SHP77 treated with DMSO at 0.1 percent for 48 hours (cell line): ENCODE data around the gene VTI1A.

ENCODE experiments used
- DNase-seq: peaks from one replicate; lab custom pipeline; 2025; lab: John Stamatoyannopoulos, UW

Gene VTI1A

DNA sequence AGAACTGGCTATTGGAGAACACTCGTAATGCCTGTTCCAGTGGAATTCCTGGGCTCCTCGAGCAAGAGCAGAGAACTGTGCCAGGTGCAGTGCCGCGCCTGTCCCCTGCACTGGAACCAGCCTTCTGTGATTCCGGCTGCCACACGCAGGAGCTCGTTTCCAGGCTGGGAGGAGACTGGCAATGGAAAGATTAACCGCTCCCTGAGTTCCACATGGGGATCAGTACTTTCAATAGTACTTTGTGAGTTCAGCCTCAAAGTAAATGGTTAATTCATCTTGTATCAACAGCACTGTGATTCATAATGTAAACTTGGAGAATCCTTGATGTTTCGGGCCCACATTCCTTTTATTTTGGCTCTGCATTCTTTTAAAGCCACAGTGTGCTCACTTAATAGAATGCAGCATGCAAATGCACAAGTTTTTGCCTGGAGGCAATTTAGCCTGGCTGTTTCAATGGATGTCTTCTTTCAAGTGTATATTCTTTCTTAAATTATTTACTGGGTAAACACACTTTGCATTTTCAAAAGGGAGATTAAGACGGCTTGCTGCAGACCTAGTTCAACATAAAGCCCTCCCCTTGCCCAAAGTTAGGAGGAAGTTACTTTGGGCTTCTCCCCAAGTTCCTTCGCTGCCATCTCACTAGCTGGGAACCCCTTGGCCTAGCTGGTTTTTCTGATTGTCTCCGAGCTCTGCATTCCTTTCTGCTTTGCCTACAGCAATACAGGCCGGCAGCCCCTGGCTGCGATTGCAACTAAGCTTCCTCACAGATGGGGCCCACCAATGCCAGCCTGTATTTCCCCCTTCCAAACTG lies 364.9 kb downstream of the VTI1A start:
- DNase-seq: no peak

DNA sequence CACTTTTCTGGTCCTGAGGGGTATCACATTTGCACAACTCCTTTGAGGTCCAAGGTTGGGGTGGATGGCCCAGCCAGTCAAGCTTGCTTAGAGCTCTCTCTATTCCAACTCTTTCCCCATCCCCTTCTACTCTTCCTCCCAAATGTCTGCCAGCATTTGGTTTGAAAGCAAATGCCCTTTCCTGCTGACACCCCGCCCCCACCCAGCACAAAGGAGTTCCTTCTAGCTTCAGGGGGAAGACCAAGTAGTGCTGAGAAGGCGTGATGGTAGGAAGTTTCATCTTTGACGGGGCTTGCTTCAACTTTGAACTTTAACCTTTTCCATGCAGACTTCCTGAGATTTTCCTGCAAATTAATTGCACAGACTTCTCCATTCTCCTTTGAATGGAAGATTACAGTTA lies 365.6 kb downstream of the VTI1A start:
- DNase-seq: no peak

DNA sequence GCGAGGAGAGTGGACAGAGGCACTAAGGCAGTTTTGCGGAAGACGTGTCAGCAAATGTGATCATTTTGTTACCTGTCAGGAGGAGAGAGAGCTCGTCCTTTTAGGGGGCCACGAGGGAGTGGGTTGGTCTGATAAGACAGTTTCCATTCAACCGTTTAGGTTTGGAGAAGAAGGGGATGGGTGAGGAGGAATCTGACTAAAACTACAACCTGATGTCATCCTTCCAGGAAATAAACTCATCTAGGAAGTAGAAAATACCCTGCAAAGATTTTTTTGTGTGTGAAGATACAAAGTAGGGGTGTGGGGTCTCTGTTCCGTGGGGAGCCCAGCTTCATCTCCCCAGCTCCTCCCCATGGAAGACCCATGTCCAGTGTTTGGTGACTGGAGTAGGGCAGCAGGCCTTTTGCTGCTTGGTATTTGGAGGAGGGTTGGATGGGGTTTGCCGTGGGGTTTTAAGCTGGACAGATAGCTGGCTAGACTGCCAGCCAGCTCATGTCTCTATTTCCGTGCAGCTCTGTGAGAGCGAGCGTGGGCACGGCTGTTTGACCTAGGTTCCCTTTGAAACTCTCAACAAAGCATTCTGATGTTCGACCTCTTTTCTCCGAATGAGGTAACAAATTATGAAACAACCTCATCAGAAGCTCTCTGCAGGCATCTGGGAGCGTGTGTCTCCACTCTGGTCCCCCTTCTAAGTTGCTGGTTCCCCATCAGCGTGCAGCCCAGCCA lies 367.0 kb downstream of the VTI1A start:
- DNase-seq: no peak

DNA sequence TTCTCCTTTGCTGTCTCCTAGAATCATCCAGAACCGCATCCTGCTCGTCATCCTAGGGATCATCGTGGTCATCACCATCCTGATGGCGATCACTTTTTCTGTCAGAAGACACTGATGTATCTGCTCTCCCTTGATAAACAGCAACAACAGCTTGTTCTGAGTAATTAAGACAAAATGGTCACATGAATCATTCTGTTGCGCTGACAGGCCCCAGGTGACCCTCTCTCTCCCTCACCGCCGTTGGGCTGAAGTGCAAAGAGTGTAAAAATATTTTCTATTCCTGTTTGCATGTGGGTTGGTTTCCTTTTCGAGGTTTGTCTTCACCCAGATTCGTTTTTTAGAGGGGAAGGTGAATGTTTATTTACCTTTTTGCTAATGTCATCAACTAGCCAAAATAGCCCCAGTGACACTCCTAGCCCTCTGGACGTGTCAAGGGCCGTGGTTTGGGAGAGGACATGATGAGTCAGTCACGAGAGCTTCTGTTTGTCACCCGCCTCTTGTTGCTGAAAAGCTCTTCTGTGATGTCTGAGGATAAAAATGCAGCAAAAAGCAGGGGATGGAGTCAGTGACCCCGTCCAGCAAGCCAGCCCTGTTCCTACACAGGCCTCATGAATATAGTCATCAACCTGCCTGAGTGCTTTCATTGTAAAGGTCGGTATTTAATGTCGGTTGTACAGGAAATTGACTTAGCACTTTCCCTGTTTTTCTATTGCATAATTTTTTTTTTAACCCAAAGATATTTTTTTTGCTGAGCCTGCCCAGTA lies 368.4 kb downstream of the VTI1A start:
- DNase-seq: no peak

DNA sequence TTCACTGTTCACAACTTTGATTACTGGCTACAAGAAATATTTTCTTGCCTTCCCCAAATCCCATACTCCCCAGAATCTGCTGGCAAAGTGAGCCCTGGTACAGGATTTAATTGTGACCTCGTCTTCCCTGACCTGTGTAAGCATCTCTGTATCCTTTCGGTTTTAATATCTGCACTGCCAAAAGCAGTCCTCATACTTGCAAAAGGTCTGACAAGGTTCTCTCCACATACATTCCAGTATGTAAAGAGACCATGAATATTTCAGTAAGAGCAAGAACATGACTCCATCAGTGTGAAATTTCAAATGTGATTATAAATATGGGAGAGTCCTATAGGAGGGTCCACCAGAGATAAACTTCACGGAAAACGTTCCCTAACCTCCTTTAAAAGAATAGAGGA lies 369.0 kb downstream of the VTI1A start:
- no peak for DNase-seq

DNA sequence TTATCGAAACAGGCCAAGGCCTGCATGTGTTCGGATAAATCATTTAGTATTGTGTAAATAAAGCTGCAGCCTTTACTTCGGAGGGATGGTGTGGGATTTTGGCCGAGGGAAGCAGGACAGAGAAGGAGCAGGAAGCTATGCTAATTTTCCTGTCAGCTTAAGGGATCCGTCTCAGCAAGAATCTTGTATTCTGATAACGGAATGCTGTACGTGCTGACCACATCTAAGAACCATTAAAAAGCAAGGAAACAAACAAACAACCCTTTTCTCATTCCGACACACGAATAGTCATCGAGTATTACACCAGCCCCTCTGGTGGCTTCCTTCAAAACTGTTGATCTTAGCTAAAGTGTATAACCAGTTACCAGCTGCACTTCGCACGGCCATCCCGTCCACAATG lies 369.9 kb downstream of the VTI1A start:
- no peak for DNase-seq

DNA sequence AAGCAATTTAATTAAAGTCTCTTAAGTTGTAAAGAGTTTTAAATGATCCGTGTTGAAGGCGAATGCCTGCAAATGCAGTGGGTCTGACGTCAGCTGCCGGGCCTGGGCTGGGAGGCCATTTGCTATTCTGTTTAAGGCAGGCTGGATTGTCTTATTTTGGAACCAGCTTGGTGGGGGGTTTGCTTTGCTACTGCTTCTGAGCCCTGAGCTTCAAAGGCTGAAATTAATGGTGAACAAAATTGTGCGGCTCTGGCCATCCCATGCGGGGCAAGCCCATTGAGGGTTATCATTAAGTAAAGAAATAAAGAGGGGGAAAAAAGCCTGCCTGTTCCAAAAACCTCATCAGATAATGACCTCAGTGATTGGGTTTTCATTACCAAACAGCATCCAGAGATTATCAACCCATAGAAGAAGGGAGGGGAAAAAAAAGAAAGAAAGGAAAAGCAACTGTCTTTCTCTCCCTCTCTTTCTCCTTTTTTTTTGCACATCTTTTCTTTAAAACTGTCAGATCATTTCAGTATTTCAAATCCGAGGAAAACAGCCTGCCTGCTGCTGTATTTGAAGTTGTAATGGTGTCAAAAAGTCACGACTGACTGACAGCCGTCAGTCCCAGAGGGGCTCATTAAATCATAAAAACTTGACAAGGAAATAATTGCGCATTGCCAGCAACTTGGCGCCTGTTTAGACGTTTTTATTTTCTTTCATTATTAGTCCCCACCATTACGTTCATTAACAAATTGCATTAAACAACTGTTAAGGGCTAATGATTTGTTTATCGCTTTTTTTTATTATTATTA lies 371.2 kb downstream of the VTI1A start:
- no peak for DNase-seq

DNA sequence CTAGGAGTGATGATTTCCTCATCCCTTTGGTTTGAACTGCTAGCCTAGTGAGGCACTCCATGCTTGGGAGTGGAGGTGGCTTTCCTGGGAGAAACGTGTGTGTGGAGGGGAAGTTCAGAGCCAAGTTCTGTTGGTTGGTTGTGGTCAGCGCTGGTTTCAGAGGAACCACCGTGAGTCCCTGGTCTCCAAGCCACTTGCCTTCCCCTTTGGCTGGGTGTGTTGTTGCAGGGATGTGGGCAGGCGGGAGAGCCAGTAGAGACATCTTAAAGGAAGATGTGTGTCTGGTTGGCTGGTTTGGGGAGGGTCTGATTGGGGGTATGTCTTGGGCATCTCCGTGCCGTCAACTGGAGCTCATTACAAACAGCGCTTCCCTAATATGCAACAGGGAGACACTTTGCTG lies 372.2 kb downstream of the VTI1A start:
- DNase-seq: no peak

DNA sequence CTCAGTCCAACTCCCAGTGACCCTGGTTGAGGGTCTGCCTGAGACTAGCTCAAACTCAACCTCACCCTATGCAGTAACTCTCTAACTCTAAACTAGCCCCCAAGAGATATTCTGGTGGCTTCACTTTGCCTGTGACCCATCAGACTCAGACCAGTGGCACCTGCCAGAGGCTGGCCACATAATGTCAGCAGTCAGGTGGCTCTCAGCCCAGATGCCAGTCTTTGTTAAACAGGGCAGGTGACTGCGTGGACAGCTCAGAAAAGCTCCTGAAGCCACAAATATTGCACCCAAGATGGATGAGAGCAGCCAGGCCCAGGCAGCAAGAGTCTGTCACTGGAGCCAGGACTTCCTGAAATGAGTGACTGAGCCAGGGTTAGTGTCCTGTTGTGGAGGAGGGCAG lies 373.3 kb downstream of the VTI1A start:
- no peak for DNase-seq

DNA sequence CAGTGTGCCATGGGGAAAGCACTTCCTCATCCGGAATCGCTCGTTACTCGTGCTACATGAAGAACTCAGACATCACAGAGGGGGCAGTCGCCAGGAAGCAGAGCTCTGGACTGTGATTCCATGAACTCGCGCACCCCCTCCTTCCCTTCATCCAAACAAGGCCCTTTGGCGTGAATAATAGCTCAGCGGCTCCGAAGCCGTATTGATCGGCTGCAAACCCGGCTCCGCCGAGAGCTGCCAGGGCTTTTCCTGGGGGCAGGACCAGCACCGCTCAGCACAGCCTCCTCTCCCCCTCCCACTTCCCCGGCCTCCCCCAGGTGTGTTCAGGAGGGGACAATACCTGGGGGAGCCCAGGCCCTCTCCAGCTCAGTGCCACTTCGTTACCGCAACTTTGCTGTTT lies 374.0 kb downstream of the VTI1A start:
- no peak for DNase-seq

DNA sequence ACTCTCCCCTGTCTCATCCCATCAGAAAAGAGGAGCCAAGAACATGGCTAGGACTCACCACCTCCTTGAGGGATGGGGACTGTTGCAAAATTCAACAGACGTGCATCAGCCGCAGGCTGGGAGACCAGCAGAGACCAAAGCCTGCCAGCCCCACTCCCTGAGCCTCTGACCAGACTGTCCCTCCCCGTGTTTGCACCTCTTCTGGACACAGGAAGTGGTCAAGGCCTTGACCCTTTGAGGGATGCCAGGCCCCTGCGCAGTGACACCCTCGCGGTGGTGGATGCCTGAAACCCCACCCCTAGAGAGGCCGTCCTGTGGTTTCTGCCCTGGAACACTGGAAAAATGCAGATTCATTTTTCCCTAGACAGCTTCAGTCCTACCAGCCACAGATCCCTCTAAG lies 374.6 kb downstream of the VTI1A start:
- no peak for DNase-seq

DNA sequence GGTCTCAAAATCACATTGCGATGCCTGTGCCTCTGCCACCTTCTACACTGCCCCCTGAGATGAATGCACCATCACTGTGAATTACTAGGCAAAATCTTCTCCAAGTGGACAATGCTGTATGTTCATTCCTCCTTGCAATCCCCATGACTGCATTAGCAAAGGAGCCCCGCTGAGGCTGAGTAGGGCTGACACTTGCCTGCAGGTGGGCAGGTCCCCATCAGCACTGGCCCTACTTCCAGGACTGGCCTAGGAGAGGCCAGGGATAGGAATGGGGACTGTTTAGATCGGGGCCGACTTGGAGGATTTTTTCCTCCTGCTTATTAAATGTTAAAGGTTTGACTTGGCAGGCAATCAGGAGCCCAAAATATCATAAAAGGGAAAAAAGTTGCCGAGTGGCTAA lies 376.0 kb downstream of the VTI1A start:
- DNase-seq: no peak

DNA sequence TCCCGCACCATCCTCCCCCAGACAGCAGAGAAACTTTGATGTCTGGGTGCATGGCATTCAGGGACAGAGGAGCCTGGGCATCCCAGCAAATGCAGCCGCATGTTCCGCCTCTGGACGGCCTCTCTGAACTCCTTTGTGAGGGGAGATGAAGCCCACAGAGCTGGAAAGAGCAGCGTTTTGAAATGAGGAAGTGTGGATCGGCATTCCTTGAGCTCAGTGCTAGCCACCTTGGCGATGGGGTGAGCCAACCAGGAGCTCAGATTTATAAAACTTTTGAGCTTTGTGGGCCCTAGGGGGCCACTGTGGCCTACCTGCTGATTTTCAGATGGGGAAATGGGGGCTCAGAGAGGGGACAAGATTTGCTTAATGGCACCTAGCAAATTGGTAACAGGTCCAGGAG lies 376.6 kb downstream of the VTI1A start:
- no peak for DNase-seq

DNA sequence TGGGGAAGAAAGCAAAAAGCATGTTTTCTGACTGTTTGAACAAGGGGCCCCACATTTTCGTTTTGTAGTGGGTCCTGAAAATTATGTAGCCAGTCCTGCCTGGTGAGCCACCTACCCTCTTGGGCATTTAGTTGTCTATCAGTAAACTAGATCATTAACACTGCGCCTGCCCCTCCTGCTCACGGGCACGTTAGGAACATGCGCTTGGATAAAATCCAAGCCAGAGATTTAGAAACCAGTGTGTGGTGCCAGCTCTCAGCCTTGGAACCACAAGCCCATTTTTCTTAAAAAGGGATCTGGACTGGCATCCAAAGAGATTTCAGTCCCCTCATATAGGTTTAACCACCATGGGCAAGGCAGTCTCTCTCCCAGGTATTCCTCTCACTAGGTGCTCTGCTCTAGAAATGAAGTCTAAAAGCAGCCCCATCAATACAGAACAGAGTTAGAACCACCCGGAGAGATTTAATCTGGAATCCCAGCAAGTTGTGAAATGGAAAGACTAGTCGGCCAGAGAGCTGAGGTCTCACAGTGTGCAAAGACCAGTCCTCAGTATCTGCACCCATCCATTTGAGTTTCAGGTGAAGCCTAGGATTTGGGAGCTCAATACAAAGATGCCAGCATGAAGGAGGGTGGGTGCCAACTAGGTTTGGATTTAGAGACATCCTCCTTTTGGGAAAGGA lies 379.1 kb downstream of the VTI1A start:
- no peak for DNase-seq

DNA sequence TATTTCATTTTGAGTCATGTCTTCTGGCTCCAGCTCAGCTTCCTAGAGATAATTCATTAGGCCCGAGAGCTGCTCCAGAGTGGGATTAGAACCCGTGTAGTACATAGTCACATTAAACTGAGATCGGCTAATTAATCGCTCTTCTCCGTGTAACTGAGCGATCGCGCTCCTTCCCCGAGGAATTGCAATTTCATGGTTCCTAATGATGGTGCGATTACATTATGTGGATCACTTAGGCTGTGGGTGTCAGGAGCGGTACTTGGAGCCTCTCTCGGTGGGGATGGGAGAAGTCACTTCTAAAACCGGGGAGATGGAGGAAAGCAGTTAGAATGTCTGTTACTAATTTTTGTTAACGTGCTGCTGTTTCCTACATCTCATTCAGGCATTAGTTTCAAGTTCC lies 380.1 kb downstream of the VTI1A start:
- no peak for DNase-seq

DNA sequence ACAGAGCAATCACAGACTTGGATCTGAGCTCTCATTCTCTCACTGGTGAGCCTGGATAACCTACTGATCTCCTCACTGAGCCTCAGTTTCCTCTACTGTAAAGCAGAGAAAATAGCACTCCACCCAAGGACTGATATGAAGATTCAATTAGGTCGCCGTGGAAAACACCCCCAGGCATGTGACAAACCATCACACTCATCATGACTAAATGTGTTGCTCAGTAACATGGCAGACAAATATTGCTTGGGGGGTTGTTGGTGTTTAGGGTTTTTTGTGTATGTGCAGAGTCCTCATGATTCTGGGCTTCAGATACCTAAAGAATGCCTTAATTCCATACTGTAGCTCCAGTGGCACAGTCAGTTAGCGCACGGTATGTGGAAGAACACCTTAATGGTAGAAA lies 380.9 kb downstream of the VTI1A start:
- DNase-seq: no peak

DNA sequence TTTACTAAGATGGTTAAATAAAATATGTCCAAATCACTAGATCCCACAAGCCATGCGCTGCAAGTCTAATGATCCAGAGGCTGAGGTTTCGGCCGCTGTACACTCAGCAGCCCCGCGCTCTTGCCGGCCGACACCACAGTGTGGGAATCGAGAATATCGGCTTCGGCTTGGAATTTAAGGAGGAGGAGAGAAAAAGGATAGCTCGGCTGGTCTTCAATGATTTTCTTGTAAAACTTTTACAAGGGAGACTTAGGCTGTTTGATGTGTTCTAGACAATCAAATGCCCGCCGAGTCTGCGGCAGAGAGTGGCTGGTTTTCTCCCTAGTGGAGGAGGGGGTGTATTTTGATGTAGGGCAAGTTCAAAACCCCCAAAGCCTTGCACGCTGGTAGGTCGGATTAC lies 384.8 kb downstream of the VTI1A start:
- no peak for DNase-seq

DNA sequence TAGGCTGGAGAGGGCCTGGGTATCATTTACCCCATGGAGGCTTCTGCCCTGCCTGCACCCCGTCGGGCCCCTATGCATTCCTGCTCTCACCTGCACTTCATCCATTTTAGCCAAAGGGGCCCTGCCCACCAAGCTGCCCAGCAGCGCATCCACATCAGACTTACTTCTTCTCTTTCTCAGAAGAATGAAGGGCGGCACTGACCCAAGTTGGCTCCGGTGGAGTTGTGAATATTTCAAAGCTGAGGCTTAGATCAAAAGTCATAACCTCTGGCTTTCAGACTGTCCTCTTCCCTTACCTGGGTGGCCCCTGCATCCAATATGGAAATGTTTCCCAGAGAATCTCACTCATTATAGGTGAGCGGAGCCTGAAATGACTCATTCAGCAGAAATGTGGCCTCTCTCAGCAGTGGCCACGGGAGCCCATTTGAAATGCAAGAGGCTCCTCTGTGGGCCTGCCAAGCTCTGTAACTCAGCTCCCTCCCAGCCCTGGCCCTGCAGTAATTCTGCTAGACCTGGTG lies 385.4 kb downstream of the VTI1A start:
- no peak for DNase-seq

DNA sequence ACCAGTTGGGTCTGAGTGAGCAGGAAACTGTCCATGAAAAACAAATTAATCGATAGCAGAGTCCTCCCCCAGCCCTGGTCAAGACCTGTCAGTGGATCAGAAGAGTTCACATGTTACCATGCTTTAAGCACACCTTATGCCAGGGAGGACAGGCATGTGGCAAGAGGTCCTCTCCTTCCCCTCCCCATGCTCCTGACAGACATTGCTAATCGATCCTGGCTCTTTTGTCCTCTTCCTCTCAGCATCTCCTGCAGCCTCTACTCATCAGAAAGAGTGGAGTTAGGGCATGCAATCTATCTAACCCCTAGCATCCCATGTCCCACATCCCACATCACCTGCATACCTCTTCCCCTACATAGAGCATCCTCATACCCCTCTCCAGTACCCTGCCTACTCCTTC lies 385.9 kb downstream of the VTI1A start:
- DNase-seq: no peak

DNA sequence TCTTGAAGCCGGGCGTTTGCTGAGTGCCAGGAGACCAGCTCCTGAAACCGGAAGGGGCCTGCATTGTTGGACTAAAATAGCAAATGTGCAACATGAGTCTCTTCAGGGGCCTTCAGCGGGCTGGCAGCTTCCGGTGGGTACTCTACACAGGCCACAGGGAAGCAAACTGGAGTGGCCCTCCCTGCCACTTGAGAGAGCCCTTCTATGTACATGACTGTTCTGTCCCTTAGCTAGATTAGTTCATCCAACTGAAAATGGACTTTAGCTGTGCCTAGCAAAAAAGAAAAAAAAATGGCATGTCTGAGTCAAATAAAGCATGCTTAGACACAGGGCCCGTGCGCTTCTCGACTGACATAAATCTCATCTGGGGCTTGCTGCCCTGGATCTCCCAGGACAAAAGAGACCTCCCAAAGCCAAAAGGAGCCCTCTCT lies 387.8 kb downstream of the VTI1A start:
- DNase-seq: no peak

DNA sequence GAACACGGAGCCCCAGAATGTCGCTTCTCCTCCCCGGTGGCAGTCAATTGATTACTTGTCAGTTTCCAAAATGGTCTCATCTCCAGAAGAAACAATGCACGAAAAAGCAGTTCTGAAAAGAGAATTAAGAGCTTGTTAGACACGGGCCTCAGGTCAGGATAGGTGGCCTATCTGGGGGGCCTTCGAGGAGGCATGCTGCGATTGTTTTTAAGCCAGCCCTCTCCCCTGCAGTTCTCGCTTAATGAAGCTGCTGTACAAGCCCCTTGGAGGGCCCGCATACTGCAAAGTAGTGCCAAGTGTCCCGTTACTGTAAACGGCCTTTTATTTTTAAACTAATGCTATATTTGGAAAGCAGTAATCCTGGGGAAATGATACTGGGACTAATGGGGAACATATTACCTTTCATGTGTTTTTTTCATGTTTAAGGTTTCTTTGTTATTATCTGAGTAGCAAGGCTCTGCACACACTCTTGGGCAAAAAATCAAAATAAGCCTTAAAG lies 388.3 kb downstream of the VTI1A start:
- no peak for DNase-seq
